ENCODE results near the gene LAYN.

Gene LAYN

DNA sequence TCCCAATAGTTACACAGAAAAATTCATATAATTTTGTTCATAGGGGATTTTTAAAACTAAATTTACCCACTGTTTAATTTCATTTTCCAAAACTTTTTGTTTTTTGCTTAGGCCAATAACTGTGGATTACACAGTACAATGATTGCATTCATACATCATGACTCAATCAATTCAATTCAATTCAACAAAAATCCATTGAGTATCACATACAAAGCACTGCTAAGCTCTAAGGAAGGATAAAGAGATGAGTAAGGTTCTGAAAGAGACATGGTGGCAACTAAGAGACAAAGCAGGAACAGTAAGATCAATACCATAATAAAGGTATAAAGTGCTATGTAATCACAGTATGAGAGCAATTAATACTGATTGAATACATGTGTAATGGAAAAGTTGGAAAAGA is 9.4 kb upstream of the LAYN start:
- DNase-seq (ENCODE audit: low read depth) = no peak

DNA sequence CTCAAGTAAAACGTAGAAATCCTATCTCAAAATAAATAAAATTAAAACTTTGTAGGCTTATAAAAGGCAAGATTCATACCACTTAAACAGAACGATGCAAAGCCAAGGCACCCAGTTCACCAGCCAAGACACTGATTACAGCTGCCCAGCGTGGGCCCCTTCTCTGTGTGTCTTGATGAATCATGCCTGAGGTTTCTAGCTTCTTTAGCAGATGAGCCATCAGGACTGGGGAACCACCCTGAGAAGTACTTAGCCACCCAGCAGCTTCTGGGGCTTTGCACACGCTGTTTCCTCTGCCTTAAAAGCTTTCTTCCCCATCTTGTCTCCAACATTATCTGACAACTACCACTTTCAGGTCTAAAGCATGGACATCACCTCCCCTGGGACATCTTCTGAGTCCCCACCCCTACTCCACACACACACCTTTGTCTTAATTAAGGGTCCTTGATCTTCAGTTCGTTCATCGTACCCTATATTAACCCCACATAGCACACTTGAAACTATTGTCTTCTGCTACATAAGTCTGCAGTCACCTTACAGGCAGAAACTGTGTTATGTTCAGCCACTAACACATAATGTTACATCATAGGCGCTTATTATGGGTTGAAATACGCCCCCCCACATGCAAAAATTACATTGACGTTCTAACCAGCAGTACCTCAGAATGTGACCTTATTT is 8.7 kb upstream of the LAYN start:
- peak; percentile 54 for DNase-seq (ENCODE audit: low read depth)

DNA sequence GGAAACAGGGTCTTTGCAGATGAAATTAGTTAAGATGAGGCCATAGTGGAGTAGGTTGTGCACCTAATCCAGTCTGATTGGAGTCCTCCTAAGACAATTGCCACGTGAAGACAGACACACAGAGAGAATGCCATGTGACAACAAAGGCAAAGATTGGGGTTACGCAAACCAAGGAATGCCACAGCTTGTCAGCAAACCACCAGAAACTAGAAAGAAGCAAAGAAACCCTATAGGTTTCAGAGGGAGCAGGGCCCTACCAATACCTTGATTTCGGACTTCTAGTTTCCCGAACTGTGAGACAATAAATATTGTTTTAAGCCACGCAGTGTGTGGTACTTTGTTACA is 8.2 kb upstream of the LAYN start:
- DNase-seq (ENCODE audit: low read depth) = no peak

DNA sequence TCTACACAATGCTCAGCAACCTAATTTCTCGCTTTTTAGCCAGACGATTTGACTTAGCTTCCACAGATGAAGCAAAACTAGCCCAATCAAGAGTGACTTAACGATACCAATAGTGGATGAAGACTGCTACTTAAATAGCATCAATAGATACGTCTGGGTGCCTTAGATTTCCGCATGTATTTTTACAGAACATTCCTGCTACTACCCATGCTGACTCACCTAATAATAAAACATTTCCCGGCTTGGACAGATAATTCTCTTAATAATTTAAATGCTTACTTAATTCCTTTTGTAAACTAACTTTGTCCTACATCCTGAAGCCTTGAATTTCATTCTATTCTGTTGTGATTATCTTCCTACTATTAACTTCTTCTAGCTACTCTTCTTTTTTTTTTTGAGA is 5.2 kb upstream of the LAYN start:
- DNase-seq (ENCODE audit: low read depth) = no peak

DNA sequence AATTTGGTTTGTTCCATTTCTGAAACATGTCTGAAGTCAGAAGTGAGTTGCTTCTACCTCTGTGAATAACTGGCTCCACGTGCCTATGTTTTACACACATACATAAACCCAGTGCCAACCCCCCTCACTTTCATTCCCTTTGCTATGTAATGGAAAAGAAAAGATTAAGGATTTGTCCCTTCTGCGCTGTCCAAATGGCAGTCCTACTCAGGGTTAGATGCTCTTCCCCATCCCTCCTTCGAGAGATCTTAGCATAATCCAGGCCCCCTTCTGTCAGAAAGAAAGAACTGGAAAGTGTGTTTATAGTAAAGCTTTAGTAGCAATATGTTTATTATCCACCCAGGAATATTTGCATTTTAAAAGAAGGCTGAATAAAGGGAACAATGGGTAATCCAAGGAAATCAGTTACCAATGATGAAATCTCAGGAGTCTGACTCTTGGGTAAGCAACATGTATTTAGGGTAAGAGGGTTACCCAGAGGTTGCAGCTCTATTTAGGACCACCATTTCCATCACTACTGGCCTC is 3.1 kb upstream of the LAYN start:
- DNase-seq (ENCODE audit: low read depth) = no peak

DNA sequence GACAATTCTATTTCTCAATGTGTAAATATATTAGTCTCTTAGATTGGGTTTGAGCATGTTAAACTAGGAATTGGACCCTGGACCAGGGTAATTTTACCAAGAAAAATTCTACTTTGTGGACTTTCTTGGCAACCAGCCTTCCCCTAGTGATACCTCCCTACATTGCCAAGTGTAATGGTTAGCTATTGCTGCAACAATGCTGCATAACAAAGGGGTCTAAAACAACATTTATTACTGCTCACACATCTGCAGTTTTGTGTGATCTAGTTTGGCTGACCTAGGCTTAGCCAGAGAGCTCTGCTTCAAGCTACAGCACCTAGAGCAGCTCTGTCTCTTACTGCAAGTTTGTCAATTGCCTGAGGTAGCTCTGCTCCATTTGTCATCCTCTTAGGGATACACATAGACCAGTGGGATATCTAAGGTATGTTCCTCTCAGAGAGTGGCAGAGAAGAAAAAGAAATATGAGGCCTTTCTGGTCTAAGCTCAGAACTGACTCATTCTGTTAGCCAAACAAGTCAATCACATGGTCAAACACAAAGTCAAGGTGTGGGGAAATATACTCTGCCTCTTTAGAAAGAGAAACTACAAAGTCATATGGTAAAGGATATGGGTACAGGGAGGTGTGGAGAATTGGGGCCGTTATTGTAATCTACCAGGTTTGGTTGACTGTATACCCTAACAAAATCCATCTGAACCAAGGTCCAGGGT is 2.0 kb upstream of the LAYN start:
- no peak for DNase-seq (ENCODE audit: low read depth)

DNA sequence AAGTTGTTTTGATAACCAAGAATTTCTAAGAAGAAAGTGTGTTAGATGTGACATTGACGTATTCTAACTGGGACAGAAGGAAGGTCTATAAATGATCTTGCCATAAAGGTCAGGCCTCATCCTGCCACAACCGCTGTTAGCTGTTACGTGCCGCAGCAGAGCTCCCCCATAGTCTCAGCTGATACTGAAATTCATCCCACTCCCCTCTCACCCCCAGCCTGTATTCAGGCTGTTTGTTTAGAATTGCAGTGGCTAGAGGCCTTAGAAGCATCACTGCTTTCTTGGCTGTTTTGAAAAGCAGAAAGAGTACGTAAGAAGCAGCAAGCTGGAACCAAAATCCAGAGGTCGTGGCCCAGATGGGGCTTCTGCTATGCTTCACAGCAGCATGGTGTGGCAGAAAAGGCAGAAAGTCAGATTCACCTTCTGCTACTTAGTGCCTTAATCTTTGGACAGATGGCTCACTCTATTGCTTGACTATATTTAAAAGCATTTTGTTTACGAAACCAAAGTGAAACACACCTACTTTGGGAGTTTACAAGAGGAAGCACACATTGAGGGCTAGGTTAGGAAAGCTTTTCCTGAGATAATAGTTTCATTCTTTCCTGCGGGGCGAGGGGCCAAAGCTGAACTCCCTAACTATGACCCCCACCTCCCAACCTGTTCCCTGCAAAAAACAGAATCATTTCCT is 950 bp upstream of the LAYN start:
- DNase-seq (ENCODE audit: low read depth) = no peak

DNA sequence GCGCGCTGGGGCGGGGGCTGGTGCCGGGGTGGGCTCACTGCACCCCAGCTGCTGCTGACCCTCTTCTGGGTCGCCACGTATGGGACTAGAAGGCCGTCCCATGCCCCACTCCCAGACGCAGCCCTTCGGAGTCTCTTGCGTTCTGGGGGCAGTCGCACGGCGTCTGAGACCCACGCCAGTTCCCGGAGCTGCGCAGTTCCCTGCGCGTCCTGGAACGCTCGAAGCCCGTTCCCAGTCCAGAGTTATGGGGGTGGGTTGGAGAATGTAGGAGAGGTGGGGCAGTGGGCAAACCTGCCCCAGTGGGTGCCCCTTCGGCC is 375 bp downstream of the LAYN start:
- no peak for DNase-seq (ENCODE audit: low read depth)

DNA sequence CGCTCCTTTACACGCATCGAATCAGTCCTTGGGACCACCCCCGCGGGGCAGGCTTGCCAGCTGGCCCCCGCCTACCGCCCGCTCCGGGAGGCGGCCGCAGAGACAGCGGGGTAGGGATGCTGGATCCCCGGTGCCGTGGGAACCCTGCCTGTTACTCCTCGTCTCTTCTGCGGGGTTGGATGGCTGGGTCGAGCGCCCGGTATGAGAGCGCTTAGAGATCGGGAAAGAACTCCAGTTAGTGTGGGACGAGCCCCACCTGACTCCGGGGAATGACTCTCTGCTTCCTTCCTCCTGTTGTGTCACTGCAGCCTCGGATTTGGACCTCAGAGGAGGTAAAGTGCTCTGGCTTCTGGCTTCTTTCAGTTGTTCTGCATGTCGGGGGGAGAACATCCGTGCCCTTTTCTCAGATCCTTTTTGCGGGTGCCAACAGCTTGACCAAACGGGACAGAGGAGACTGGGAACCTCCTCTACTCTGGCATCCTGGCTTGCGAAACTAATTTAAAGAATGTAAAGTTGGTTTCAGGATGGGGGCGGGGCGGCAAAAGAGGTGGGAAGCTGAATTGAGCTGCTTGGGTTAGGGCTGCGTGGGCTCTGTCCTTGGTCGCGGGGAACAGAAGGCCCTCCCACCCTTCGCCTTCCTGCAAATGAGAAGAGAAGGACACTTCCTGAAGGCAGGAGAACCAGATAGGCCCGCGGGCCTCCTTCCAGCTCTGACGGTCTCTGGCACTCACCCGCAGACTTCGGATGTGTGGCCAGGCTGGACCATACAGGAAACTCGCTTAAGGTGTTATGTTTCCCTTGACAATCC is 938 bp downstream of the LAYN start:
- DNase-seq (ENCODE audit: low read depth) = no peak

DNA sequence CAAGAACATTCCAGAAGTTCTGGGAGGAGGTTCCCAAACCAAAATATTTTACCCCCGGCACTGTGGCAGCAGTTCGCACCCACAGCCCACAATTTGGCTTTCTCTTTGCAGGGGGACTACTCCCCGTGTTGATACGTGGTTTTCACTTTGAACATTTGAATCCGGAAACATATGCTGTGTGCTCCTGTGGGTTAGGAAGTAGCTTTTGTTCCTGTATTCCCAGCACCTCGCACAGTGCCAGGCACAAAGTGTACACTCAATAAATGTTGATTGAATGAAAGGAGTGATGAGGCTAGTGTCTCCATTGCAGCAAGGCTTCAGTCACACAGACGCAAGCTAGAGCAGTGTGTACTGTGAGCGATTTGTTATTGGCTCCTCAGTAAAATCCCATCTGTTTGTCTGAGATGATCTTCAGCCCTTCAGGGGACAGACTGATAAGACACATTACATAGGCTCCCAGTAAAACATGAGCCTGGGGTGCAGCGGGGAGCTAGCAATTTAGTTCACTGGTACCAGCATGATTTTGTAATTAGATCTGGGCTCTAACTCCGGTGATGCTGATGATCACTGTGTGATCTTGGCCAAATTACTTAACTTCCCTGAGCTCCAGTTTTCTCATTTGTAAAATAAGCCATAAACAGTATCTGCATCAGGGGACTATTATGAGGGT is 2.2 kb downstream of the LAYN start:
- no peak for DNase-seq (ENCODE audit: low read depth)

DNA sequence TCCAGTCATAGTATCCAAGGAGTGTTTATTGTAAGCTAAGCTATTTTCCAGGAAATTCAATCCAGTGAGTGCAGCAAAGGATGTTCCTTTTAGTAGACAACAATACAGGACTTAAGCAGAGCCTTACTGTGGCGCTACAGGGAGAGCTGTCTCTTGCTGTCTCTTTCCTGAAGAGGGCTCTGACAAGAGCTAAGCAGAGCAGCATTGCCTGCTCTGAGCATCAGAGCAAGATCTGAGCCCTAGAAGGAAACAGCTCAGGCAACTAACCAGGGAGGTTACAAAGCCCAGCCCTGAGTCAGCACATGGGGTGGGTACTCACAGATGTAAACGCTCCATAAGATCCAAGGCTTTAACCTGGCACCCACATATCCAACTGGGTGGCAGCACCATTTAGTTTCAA is 8.0 kb downstream of the LAYN start:
- DNase-seq (ENCODE audit: low read depth) = no peak

DNA sequence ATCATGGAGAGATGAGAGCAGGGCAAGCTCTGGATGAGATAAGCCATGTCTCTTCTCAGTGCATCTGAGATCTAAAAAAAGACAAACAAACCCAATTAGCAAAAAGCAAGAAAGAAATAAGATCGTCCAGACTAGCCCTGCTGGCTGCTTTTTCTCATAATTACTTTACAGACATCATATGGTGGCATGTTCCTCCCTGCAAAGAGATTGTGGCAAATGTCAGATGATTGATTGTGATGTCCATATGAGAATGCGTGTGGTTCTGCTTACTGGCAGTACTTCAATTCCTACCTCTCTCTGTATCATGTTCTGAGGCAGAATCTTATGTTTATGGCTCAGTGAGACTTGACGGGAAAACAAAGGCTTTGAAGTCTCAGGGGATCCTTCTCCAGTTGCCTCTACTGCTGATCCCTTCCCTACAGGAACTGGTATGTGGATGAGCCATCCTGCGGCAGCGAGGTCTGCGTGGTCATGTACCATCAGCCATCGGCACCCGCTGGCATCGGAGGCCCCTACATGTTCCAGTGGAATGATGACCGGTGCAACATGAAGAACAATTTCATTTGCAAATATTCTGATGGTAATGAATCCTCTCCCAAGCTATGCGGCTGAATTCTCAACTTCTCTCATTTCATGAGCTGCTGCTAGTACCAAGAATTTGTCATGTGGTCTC is 8.8 kb downstream of the LAYN start:
- no peak for DNase-seq (ENCODE audit: low read depth)

DNA sequence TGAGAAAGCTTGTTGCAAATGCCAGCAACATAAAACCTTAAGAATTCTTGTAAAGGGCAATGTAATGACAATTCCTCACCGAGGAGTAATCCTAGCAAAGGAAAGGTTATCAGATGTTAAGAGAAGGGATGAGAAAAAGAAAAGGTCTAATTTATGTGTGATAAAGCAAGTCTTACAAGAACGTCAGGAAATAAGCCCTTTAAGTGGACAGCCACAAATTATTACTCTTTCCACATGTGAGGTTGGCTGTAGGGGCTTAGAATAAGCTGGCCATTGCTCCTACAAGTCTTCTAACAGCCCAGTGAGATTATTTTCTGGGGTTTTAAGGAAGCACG is 9.3 kb downstream of the LAYN start:
- no peak for DNase-seq (ENCODE audit: low read depth)

DNA sequence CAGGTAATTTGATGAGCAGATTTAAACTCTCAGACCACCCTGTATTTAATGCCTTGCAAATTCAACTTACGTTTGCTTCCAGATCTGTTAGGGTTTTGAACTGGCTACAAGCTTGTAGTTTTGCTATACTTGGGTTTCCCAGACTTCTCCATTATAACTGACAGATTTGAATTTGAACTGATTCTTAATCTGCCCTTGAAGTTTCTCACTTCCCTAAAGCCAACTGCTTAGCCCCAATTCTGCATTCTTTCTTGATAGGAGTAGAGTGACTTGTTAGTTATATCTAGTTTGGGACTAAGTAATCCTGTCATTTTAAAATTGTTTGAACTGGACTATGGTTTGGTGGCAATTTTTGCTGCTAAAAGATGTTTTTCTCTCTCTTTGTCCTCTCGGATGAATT is 9.7 kb downstream of the LAYN start:
- no peak for DNase-seq (ENCODE audit: low read depth)

DNA sequence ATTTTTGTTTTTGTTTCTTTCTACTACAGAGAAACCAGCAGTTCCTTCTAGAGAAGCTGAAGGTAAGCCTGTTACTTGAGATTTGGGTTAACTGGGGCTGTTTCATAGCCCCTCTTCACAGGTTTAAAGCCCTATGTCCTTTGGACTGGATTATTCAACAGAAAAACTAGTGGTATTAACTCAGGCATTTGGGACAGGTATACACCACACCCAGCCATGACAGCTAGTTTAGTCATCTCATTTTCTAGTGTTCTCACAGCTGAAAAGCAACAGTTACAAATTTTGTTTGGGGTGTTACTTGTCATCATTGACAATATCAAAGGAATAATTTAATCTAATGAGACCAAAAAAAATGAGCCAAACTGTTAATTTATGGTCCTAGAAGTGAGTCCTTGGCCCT is 14.0 kb downstream of the LAYN start:
- DNase-seq (ENCODE audit: low read depth) = no peak

DNA sequence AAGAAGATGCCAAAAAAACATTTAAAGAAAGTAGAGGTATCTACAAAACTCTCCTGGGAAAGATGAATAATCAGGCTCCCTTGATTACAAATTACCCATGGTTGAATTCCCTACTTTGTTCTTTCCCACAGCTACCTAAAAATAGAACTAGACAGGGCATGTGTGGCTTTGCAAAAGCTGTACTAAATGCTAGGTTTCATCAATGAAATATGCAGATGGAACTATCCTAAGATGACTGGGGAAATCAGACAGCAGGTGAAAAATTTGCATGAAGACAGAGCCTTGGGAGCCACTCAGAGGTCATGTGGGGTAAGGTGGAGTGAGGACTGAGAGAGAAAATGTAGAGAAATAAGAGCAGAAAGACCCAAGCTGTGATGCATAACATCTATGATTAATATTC is 14.7 kb downstream of the LAYN start:
- DNase-seq (ENCODE audit: low read depth) = no peak

DNA sequence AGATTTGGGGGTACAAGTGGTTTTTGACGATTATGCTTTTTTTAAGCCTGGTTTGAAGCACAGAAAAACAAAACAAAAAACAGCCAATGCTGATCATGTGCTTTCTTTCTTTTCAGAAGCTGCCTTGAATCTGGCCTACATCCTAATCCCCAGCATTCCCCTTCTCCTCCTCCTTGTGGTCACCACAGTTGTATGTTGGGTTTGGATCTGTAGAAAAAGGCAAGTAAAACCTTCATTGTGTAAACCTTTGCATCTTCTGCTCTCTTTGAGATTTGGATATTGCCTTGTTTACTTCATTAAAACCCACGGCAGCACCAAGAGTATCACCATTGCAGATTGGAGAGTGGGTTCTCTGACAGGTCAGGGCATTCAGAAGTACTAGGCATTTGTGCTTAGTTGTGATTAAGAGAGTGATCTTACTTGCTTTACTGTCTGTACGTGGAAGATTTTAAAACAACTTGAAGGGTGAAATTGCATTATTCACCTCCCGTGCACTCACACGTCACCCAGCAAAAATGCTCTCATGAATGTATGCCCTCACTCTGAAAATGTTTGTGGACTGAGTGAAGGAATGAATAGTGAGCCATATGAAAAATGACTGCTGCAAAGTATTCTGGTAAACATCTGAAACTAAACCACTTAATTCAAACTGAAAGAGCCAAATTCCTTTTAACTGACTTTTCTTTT is 17.0 kb downstream of the LAYN start:
- DNase-seq (ENCODE audit: low read depth) = no peak

DNA sequence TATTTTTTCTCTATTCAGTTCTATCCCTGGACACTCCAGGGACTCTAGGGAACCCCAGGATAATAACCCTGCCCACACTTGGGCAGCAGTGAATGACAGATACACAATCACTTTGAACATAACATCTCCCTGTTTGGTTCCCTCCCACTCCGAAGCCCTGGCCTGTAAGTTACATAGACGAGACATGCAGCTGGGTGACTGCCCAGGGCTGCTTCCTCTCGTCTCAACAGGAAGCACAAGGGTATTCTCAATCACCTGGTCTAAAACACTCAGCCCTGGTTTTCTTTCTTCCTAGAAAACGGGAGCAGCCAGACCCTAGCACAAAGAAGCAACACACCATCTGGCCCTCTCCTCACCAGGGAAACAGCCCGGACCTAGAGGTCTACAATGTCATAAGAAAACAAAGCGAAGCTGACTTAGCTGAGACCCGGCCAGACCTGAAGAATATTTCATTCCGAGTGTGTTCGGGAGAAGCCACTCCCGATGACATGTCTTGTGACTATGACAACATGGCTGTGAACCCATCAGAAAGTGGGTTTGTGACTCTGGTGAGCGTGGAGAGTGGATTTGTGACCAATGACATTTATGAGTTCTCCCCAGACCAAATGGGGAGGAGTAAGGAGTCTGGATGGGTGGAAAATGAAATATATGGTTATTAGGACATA is 19.4 kb downstream of the LAYN start:
- no peak for DNase-seq (ENCODE audit: low read depth)

DNA sequence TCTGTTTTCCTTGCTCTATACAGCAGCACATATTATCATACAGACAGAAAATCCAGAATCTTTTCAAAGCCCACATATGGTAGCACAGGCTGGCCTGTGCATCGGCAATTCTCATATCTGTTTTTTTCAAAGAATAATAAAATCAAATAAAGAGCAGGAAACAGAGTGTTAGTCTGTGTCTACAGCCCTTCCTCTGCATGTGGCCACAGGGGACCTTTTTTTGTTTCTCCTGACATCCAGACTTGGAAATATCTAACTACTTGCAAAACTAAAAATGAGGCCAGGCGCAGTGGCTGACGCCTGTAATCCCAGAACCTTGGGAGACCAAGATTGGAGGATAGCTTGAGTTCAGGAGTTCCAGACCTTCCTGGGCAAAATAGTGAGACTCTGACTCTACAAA is 20.3 kb downstream of the LAYN start:
- no peak for DNase-seq (ENCODE audit: low read depth)

DNA sequence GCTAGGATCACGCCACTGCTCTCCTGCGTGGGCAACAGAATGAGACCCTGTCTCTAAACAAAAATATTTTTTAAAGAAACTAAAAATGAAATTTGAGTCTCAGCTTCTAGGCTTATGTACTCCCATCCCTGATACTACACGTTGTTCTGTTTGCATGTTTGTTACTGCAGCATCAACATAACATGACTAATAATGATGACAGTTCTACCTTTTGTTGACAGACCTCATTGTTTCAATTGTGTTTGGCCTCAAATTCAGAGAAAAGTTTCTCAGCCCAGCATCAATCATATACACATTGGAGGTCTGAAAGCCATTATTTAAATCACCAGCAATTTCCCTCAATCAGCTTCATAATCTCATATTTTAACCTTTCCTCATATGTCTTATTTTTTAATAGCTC is 20.8 kb downstream of the LAYN start:
- DNase-seq (ENCODE audit: low read depth) = no peak

Data from stimulated activated CD8-positive, alpha-beta memory T cell treated with anti-CD3 and anti-CD28 coated beads, Interleukin-7, amount 100 ng/mL, for 24 hours (primary cell).